NT2/D1 (cell line): Measurements from ENCODE around the gene MTG2.

Source experiments
- SUZ12 ChIP-seq: IDR thresholded peaks from 2 replicates; pipeline ENCODE4 v1.6.1; 2011; ENCODE audit not compliant: insufficient read length, insufficient read depth; ENCODE audit errors: extremely low read depth
- ZNF274 ChIP-seq: IDR thresholded peaks from 2 replicates; pipeline ENCODE4 v1.6.1; 2011; ENCODE audit warnings: mild to moderate bottlenecking, low read depth, low read length

- TF ChIP-seq SUZ12 (no peak), ZNF274 (no peak)
These were observed 54.6 kb downstream of the MTG2 start for GRCh38 chr20:62237514-62237800.
